HG03457 (cell line): Measurements from ENCODE around the gene STS.

Experiments used
- ATAC-seq: cut with Tn5 transposase; IDR thresholded peaks from one replicate; pipeline ENCODE4 v1.9.1; 2021; ENCODE audit warnings: moderate number of reproducible peaks; ENCODE audit not compliant: unreplicated experiment

The STS gene

DNA sequence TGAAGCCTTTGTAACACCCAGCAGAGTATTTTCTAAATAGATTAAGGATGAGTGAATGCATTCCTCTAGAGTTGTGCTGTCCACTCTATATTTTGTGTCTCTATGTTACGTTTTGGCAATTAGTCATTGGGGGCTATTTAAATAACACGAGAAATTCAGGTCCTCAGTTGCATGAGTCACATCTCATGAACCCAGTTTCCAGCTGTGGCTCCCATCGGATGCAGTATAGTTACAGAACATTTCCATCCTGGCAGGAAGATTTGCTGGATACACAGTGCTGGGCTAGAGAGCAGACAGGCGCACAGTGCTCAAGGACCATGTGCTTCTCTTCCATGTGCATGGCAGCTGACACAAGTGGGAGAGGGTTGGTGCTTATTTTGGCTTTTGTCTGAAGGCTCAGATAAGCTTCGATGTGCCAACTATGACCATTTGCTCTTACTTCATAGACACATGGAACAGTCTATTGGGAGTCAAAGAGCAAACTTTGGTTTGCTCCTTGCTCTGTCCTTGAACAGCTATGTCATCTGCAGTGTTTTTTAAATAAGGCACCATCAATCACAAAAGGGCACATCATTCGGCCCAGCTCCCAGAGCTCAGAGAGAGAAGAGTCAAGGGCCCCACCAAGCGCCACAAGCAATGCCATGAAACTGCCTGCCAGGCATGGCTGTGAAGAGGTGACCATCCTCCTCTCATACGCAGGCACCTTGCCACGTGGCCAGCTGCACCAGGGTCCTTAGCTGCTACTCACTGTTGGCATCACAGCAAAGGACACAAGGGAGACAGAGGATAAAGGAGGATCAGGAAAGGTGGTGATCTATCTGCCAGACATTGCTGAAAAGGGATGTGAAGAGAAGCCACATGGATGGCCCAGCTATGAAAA lies 8.1 kb upstream of the STS start:
- no peak for ATAC-seq

DNA sequence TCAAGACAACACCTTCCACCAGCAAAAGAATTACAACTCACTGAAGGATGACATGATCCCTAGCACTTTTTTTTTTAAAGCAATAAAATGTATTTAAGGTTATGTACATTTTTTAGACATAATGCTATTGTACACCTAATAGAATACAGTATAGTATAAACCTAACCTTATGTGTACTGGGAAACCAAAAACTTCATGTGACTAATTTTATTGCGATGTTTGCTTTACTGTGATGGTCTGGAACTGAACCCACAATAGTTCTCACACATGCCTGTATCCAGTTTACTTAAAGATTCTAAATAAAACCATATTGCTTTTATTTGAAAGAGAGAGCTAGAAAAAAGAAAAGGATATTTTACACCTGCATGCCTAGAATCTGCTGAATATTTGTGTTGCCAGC lies 4.4 kb upstream of the STS start:
- ATAC-seq = no peak

DNA sequence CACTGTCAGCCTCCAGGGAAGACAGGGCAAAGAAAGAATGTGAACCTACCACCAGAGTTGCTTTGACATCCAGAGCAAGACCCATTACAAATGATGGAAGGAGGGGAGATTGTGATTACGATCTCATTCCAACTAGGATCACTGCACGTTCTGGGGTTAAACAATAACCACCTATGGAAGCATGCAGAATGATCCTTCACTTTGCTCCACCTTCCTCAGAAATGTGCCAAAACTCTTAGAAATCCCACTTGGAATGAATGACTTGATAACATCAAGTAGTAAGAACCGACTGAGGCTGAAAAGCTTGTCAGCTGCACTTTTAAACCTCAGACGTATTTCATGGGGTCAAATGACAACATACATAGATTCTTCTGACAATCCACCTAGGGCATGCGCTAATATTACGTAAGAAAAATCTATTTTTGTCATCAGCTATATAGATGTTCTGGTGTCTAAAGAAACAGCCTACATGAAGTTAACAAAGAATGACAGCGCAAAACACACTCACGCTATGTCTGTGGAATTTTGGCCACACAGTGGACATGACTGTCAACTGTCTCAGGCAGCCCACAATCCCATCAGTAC lies 3.5 kb upstream of the STS start:
- ATAC-seq = no peak

DNA sequence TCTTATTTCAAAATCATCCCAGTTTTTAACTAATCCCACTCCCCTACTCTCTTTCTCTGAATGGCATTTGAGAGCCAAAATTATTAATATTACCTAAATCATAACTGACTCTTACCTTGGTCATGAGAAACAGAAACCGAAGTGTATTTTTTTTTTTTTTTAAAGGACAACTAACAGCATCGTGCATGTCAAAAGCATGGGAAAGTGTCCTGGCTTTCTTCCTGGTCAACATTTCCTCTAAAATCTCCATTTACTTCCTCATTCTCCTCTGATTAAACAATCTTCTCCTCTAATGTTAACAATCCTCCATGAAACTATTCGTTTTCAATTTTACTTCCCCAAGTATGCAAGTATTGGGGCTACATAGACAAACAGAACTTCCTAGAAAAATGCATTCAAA lies 2.1 kb upstream of the STS start:
- ATAC-seq = no peak

DNA sequence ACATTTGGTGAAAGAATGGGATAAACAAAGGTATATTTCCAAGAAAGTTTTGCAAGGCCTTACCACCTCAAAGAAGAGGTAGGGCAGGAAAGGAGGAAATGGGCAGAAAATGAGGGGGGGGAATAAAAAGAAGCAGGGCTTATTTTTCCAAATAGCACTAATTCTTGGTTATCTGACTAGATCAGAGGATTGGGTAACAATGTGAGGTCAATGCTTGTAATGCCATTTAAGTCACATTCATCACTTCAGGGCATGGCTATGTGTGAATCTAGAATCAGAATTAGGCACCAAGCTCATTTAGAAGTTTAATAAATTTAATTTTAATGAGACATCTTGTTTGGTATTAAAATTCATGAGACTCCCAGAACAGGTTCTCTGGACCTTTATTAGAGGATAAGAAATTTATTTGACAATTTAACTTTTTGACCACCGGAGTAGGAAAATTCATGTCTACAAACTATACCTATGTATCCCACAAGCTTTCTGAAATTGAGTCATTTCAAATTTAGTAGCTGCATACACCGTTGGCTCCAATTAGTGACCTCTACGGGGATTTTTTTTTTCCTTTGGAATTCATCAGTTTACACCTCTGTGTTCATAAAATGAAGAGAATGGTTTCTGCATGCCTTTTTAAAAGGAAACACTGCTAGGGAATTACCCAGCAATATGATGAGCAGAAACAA lies 1.4 kb upstream of the STS start:
- no peak for ATAC-seq

DNA sequence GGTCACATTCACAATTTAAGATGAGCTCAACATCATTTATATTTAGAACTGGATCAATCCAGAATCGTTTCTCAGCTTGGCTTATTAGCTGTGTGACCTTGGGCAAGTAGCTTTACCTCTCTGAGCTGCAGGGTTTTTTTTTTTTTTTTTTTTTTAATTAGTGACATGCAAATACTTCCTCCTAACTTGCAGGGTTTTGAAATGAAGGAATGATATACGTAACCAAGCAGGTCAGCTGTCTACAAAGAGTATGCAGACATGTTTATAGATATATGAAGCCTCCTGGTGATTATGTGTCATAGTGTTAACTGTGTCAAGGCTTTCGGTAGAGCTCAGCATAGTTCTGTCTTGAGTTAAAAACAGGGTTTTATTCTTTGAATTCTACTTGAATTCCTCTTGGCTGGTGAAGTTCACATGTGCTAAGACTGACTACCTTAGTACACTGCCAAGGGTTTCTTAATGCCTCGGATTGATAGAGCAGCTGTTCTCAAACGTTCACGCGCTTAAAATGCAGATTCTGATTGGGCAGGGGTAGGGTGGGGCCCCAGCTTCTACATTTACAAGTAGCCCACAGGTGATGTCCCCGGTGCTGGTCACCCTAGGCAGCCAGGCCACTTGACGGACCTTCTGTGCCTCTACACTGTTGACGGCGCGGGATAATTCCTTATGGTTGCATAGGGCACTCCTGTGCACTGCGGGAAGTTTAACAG lies 654 bp upstream of the STS start:
- peak; percentile 8 for ATAC-seq

DNA sequence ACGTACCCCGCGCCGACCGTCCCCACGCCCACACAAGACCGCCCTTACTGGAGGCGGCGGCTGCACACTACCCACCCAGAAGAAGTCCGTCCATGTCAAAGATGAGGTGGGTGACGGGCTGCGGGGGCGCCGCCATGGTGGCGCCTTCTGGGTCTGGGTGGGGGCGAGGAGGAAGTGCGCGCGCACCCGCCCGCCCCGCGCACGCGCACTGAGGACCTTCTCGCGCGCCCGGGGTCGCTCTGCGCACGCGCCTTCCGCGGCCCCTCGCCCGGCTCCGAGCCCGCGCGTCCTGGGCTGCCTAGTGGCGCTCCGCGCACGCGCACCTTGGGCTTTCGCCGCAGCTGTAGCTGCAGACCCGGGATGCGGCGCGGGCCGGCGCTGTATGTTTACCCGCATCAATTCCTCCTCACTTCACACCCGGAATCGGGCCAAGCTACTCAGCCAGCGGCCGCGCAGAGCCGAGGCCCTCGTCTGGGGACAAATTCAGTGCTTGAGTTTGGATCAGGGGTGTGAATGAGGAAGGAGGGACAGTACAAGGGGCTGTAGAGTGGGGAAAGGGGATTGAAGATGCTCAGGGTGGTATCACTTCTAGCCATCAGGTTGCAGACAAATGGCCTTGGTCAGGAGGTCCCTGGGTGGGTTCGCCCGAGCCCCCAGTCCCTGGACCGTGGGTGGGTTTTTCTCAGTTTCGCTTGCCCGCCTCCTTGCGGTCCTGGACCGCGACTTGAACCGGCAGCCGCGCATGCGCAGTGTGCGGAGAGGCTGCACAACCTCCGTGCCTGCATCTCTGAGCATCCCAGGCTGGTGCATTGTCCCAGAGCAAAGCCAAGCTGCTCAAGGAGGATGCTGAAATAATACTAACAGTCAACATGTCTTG lies 704 bp downstream of the STS start, which contains the start of gene PUDP:
PUDP (minus strand) TSS at position 176 of the 877 bp plus-strand sequence; CDS start at position 136, 40 bp downstream.
- ATAC-seq = peak; percentile 60

DNA sequence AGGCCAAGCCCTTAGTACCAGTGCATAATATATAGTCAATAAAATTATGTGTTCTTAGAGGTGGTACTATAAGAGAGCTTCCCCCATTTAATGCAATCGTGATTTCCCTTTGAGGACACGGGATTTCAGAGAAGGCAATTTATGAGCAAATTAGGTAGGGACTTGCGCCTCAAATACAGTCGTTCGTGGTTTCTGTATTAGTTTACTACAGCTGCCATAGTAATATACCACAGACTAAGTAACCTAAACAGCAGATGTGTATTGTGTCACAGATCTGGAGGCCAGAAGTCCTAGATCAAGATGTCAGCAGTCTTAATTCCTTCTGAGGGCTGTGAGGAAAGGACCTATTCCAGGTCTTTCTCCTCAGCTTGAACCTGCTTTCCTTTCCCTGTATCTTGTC lies 1.9 kb downstream of the STS start:
- ATAC-seq = no peak

DNA sequence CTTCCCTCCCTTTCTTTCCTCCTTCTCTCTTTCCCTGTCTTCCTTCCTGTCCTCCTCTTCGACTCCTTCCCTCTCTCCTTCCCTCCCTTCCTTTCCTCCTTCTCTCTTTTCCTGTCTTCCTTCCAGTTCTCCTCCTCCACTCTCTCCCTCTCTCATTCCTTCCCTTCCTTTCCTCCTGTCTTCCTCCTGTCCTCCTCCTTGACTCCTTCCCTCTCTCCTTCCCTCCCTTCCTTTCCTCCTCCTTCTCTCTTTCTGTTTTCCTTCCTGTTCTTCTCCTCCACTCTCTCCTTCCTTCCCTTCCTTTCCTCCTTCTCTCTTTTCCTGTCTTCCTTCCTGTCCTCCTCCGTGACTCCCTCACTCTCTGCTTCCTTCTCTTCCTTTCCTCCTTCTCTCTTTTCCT lies 5.7 kb downstream of the STS start:
- ATAC-seq = no peak

DNA sequence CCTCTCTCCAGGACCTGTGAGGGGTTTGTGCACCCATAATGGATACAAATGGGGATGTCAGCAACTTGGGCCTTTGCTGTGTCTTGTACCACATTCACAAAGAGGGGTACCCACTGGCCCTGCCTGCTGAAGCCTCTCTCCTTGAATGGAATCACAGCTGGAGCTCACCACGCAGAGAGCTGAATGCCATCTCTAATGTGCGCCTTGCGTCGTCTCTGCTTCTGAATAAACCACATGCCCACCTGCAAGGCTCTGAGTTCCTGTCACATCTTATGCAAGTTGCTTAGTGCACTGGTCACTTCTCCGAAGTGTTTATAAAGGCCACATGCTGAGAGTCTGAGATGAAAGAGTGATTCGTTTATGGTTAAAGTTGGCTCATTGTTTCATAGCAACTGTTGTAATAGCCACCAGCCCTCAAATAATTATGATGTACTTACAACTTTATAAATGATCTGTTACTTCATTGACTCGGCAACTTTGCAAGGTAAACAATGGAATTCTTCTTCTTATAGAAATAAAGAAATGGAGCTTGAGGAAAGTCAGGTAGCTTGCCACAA lies 6.6 kb downstream of the STS start:
- no peak for ATAC-seq

DNA sequence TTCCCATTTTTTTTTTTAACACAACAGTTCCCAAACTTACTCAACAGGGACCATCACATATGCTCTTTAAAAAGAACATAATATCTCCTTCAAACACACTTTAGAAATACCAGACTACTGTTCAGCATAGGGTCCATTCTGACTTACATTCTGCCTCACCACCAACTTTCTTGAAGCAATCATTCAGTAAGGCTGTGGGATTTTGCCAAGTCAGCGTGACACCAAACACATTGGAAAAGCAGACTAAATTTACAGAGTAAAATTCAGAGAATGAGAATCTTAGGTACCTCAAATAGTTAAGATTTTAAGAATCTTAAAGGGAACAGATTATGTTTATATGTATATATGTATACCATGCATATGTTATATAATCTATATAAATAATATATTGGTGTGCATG lies 7.7 kb downstream of the STS start:
- ATAC-seq = no peak

DNA sequence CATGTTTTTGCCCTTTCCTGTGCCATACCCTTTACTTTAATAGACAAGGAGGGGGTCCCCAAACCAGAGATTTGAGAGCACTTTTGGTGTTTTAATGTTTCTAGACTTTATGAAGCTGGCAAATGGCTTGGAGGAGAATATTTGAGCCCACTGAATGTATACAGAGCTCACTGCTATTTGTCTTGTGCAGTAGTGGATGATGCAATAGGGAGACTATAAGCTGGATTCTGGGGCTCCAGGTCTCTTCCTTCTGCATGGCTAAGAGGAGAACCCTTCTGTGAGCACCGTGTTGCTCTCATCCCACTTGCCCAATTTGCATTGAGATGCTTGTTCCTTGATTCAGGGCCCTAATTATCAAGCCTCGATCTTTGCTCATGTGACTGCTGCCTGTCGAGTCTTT lies 9.4 kb downstream of the STS start:
- ATAC-seq = no peak

DNA sequence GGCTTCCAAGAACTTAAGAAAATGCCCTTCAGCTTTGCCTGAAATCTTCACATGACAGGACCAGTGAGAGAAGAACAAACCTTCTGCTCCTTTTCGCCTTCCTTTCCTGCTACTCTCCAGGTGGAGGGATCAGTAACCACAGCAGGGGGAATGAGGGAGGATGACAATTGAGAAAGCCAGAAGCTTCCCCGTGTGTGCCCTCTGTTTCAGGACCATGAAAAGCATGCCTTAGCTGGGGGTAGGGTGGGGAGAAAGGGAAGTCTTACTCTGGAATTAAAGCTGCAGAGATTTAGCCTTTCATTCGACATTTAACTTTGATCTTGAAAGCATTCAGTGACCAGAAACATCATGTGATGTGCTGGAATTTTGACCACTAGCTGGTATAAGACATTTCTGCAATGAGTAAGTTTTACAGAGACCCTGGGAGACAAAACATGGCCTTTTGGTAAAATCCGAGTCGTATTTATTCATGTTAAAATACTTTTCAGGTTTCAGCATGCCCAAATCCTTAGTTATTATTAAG lies 11.0 kb downstream of the STS start:
- ATAC-seq = no peak

DNA sequence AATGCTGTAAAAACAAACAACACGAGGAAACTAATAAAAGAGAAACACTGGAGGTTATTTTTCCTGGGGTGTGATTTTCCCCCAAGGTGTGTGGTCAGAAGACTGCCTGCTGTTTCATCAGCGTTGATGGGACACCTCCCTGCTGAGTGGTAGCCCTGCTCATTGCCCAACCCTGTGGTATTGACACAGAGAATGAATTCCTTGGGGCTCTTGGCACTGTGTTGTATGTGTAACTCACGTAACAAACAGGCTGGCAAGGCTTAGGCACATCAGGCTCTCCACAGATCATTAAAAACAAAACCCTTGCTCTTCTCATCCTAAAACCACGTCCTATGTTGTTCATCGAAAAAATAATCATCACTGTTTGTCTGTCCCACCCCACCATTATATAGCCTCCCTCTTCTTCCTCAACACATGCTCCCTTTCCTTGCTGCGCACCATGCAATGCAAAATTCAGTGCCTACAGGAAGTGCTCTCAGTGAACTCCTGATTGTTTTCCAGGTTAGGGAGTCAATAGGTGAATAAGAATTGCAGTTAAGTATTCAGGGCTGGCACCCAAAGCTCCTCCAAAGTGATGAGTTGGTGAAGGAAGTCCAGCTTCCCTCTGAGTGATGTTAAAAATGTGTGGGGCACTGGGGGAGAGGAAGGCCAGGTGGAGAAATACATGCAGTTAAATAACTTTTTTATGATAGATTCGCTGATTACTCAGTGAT lies 11.8 kb downstream of the STS start:
- no peak for ATAC-seq

DNA sequence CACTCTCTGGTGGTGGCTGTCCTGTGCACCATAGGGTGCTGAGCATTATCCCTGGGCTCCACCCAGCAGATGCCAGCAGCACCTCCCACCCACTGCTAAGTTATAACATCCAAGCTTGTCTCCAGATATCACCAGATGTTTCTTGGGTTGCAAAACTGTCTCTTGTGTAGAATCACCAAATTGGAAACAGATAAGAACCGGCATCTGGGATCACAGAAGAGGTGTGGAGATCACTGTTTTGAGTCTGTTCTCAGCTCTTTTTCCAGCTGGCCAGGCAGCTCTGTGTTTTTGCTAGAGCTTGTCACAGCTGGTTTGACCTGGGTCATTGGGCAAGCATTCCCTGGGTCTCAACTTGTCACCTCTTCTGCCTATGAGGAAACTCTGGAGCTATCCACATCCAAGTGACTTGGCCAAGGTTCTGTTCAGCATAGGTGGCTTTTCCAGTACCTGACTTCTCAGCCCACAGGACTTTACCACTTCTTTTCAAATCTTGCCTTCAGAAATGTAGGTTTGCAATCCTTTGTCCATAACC lies 15.7 kb downstream of the STS start:
- no peak for ATAC-seq

DNA sequence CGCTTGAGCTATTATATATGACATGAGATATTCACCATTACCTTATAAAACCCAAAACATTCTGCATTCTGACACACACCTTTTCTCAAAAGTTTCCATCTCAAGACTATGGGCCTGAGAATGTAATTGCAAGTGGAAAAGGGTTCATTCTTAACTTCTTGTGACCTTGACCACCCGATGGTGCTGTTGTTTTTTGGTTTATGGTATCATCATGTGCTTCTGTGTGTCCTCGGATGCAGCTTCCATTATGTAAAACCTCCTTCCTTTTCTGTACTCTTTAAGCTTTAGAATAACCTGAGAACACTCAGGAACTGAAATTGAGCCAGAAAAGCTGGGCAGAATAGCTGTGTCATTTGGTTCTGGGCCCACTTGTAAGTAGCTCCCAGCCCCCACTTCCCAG lies 16.7 kb downstream of the STS start:
- ATAC-seq = no peak

DNA sequence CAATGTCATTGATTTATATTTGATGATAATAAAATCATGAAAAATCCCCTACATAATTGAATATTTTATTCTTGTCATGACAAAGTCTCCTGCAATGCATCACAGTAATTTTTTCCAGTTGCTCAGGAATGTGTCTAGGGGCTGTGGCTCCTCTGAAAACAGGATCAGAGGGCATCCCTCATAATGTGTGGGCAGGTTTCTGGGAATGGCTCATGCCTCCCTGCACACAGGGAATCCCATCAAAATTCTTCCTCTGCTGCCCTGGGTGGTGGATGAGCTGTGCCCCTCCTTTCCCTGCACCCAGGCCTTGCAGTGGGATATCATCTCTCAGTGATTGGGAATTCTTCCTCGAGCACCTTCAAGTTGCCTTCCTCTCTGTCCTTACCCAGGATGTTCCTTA lies 20.9 kb downstream of the STS start:
- ATAC-seq = no peak

DNA sequence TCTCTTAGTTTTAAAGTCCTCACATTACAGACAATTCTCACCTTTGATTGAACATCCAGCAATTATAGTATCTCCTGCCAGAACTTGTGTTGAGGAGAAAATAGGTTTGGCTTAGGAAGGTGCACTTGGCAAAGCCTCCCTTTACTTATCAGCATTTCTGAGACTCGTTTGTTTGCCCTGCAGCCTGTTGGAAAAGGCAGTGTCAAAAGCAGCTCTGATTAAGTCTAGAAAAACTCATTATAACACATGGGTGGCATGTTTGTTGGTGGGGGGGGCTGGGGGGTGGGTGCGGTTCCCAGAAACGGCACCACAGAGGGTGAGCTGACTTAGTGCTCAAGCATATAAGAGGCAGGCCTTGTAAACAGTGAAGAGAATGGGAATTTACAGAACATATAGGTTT lies 22.1 kb downstream of the STS start:
- ATAC-seq = no peak

DNA sequence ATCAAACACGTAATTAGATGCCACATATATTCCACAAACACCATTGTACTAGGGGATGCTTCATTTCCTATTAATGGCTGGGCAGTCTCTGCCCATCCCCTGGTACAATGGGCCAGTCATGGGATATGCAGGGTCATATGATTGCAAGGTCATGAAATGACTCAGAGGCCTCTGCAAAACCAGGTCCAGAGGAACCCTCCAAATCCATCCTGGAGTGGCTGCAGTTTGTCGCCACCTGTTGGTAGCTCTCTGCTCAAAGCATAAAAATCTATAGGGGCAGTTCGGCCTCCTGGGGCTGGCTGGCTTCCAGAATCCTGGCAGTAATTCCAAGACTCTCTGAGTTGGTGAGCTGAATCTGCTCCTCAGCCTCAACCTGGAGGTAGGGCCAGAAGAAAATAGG lies 23.4 kb downstream of the STS start:
- no peak for ATAC-seq
